HepG2 (cell line): ENCODE data around the gene PDGFB. TPM values are rescaled to one million over a fixed set of nuclear protein-coding genes. Genes with fewer than 3 reads are reported as not detected.

Experiments
- FOSL2 ChIP-seq: sonication (generic); formaldehyde crosslinking; IDR thresholded peaks from 2 replicates; pipeline ENCODE4 v1.4.0; 2020; ENCODE audit warnings: missing genetic modification reagents
- MEIS2 ChIP-seq: sonication (generic); formaldehyde crosslinking; IDR thresholded peaks from 2 replicates; pipeline ENCODE4 v1.9.0; 2021; ENCODE audit warnings: mild to moderate bottlenecking, missing genetic modification reagents
- RFX1 ChIP-seq: fragments of 450-650 bp; IDR thresholded peaks from 2 replicates; pipeline ENCODE4 v1.6.1; 2017
- SMARCC2 ChIP-seq: fragments of 450-650 bp; IDR thresholded peaks from 2 replicates; pipeline ENCODE4 v1.6.1; 2017; ENCODE audit warnings: antibody characterized with exemption, mild to moderate bottlenecking
- polyA plus RNA-seq, 8 experiments: library from polyadenylated mRNA; depleted of rRNA in 3 of 8; stranded (reverse) in 7 of 8; unstranded in 1 of 8; fragments of >200 nt; fragmentation: Illumina TruSeq in 4 of 8; extraction: Trizol in 4 of 8; gene quantifications; 2 replicates each; pipeline versions ENCODE4 v1.2.1 to v1.2.3, GENCODE V29; 2011 to 2016; ENCODE audit warnings: low read depth in 4 of 8, missing spikeins in 1 of 8, mixed read lengths in 1 of 8; ENCODE audit not compliant: insufficient read depth in 1 of 8
- total RNA-seq, 5 experiments: library from RNA; depleted of rRNA; stranded (reverse); fragments of >200 nt; fragmentation: Illumina TruSeq; extraction: Trizol; gene quantifications; 2 replicates each; pipeline ENCODE4 v1.2.3, GENCODE V29; 2016; ENCODE audit warnings: low read depth in 1 of 5
- TF ChIP-seq, protein P1 (sequence below): sonication (generic); formaldehyde crosslinking; IDR thresholded peaks from 2 replicates; pipeline ENCODE4 v1.4.0; 2020; ENCODE audit warnings: missing genetic modification reagents, borderline replicate concordance
- TF ChIP-seq, protein P2 (sequence below): sonication (generic); formaldehyde crosslinking; IDR thresholded peaks from 2 replicates; pipeline ENCODE4; 2020; ENCODE audit warnings: missing genetic modification reagents, mild to moderate bottlenecking, borderline replicate concordance

PDGFB gene
- total and polyA plus RNA-seq, 2 of the 13 experiments (the other 11 are each of a cell fraction or from before 2014, with no cell fraction given), result 1.4 to 10.1 TPM

DNA sequence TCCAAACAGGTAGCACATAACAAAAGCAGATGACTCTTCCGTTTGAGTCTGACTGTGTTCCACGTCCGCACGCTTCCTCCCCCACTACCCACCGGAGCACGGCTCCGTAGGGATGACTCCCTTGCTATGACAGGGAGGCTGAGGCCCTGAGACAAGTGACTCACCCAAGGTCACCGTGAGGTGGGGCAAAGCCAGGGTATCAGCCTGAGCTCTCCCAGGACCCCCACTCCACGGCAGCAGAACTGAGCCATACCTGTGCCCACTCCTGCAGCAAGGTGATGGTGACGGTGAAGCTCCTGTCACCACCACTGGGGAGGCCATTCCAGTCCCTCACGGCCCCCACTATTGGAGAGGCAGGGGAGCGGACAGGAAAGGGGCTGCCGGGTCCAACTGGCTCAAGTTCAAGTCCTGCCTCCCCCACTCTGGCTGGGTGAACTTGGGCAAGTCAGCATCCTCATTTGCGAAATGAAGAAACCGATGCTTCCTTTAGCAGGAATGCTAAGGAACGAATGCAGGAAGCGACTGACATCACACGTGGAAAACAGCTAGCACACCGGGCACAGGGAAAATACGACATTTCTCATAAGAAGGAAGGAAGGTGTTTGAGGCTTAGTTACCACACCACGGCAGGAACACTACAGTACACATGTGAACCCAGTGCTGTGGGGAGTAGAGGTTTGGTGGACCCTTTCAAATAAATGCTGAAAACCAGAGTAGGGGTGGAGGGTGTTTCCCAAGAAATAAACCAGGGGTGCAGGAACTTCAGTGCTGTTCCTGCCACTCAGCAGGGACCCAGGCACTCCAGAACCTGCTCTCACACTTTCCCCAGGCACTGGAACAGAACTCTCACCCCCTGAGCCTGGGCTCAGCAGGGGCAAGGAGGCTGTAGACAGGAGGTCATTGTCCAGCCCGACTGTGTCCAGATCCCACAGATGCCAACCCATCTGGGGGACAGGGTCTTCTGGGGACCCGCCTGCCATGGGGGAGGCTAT is 59.9 kb downstream of the PDGFB start (continued):
- TF ChIP-seq, protein P1, sequence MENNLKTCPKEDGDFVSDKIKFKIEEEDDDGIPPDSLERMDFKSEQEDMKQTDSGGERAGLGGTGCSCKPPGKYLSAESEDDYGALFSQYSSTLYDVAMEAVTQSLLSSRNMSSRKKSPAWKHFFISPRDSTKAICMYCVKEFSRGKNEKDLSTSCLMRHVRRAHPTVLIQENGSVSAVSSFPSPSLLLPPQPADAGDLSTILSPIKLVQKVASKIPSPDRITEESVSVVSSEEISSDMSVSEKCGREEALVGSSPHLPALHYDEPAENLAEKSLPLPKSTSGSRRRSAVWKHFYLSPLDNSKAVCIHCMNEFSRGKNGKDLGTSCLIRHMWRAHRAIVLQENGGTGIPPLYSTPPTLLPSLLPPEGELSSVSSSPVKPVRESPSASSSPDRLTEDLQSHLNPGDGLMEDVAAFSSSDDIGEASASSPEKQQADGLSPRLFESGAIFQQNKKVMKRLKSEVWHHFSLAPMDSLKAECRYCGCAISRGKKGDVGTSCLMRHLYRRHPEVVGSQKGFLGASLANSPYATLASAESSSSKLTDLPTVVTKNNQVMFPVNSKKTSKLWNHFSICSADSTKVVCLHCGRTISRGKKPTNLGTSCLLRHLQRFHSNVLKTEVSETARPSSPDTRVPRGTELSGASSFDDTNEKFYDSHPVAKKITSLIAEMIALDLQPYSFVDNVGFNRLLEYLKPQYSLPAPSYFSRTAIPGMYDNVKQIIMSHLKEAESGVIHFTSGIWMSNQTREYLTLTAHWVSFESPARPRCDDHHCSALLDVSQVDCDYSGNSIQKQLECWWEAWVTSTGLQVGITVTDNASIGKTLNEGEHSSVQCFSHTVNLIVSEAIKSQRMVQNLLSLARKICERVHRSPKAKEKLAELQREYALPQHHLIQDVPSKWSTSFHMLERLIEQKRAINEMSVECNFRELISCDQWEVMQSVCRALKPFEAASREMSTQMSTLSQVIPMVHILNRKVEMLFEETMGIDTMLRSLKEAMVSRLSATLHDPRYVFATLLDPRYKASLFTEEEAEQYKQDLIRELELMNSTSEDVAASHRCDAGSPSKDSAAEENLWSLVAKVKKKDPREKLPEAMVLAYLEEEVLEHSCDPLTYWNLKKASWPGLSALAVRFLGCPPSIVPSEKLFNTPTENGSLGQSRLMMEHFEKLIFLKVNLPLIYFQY, result no peak
- peak; percentile 53; the same call in 1 of the 2 replicates for TF ChIP-seq RFX1
- no peak for TF ChIP-seq SMARCC2
- 0 out of 2 replicates have a peak, but pooled peaks have one; percentile 13 for TF ChIP-seq MEIS2 (CRISPR knock-in tag)
- TF ChIP-seq, protein P2, sequence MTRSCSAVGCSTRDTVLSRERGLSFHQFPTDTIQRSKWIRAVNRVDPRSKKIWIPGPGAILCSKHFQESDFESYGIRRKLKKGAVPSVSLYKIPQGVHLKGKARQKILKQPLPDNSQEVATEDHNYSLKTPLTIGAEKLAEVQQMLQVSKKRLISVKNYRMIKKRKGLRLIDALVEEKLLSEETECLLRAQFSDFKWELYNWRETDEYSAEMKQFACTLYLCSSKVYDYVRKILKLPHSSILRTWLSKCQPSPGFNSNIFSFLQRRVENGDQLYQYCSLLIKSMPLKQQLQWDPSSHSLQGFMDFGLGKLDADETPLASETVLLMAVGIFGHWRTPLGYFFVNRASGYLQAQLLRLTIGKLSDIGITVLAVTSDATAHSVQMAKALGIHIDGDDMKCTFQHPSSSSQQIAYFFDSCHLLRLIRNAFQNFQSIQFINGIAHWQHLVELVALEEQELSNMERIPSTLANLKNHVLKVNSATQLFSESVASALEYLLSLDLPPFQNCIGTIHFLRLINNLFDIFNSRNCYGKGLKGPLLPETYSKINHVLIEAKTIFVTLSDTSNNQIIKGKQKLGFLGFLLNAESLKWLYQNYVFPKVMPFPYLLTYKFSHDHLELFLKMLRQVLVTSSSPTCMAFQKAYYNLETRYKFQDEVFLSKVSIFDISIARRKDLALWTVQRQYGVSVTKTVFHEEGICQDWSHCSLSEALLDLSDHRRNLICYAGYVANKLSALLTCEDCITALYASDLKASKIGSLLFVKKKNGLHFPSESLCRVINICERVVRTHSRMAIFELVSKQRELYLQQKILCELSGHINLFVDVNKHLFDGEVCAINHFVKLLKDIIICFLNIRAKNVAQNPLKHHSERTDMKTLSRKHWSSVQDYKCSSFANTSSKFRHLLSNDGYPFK (CRISPR knock-in tag), result peak; percentile 8; the same call in 1 of the 2 replicates
- TF ChIP-seq FOSL2 (CRISPR knock-in tag), result peak; percentile 62
